ENCODE data around the gene MED26.

Gene MED26

DNA sequence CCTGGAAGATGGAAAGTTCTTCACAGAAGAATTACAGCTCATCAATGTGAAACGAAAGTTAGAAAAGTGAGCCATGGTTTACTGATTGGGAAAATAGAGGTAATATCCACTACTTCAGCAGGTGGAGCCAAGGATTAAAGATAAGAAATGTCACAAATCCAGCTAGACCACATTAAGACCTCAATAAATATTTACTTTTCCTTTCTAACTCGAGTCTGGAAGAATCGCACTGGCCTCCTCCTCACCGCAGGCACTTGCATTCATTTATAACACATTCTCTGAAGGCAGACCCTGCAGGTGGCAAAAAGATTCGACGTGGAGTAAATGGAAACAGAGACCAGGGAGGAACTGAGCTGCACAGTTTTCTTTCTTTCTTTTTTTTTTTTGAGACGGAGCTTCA, 63.2 kb downstream of the MED26 start:
- CTCF ChIA-PET, result no interaction called here
- Histone ChIP-seq H3K4me3 (ENCODE audit: low read depth, low read length) (no peak overlapping the region), H3K27ac (ENCODE audit: extremely low read depth, low read depth, low read length) (no peak overlapping the region), H3K36me3 (ENCODE audit: control insufficient read depth in 2 of 2, insufficient read depth in 1 of 2, low read length in 2 of 2) (peaks cover 42 to 76% of the 10 kb centered on the region in 2 experiments; a peak in 2 of 3 replicates), H3K4me1 (ENCODE audit: control insufficient read depth, insufficient read depth, low read length) (no peaks in the 10 kb centered on the region), H3K9me3 (ENCODE audit: control insufficient read depth, insufficient read depth, low read depth, low read length) (no peaks in the 10 kb centered on the region)
- POLR2A ChIA-PET, result no interaction called here
- no peak for TF ChIP-seq TCF7L2 (IDR thresholded peaks at IDR 0.05; ENCODE audit: borderline replicate concordance, low read depth, low read length)
- TF ChIP-seq AEBP2 (tag by site-specific recombination; IDR thresholded peaks at IDR 0.05; ENCODE audit: borderline replicate concordance), result no peak
- no peak for TF ChIP-seq ZNF76 (tag by site-specific recombination; IDR thresholded peaks at IDR 0.05; ENCODE audit: borderline replicate concordance, low read depth)
- no peak for TF ChIP-seq ZNF621 (tag by site-specific recombination; IDR thresholded peaks at IDR 0.05)
- TF ChIP-seq ZNF423 (tag by site-specific recombination; IDR thresholded peaks at IDR 0.05), result no peak
- no peak for TF ChIP-seq ZFHX2 (tag by site-specific recombination; conservative IDR thresholded peaks at IDR 0.05)
- no peak for TF ChIP-seq ZNF660 (tag by site-specific recombination; IDR thresholded peaks at IDR 0.05)
- TF ChIP-seq, protein P1, sequence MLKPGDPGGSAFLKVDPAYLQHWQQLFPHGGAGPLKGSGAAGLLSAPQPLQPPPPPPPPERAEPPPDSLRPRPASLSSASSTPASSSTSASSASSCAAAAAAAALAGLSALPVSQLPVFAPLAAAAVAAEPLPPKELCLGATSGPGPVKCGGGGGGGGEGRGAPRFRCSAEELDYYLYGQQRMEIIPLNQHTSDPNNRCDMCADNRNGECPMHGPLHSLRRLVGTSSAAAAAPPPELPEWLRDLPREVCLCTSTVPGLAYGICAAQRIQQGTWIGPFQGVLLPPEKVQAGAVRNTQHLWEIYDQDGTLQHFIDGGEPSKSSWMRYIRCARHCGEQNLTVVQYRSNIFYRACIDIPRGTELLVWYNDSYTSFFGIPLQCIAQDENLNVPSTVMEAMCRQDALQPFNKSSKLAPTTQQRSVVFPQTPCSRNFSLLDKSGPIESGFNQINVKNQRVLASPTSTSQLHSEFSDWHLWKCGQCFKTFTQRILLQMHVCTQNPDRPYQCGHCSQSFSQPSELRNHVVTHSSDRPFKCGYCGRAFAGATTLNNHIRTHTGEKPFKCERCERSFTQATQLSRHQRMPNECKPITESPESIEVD (tag by site-specific recombination; IDR thresholded peaks at IDR 0.05), result no peak
- TF ChIP-seq ELK4 (IDR thresholded peaks at IDR 0.05; ENCODE audit: borderline replicate concordance, low read depth, low read length), result no peak
- no peak for TF ChIP-seq ZNF548 (tag by site-specific recombination; IDR thresholded peaks at IDR 0.05)
- TF ChIP-seq ZBTB7A (tag by site-specific recombination; IDR thresholded peaks at IDR 0.05; ENCODE audit: low read depth), result no peak
- no peak for TF ChIP-seq ZNF707 (tag by site-specific recombination; IDR thresholded peaks at IDR 0.05)
- TF ChIP-seq REPIN1 (tag by site-specific recombination; IDR thresholded peaks at IDR 0.05; ENCODE audit: low read depth), result no peak
- no peak for TF ChIP-seq ZNF26 (tag by site-specific recombination; IDR thresholded peaks at IDR 0.05)
- TF ChIP-seq ZNF670 (tag by site-specific recombination; IDR thresholded peaks at IDR 0.05; ENCODE audit: low read depth), result no peak
- TF ChIP-seq ZSCAN30 (tag by site-specific recombination; IDR thresholded peaks at IDR 0.05), result no peak
- TF ChIP-seq, protein P2, sequence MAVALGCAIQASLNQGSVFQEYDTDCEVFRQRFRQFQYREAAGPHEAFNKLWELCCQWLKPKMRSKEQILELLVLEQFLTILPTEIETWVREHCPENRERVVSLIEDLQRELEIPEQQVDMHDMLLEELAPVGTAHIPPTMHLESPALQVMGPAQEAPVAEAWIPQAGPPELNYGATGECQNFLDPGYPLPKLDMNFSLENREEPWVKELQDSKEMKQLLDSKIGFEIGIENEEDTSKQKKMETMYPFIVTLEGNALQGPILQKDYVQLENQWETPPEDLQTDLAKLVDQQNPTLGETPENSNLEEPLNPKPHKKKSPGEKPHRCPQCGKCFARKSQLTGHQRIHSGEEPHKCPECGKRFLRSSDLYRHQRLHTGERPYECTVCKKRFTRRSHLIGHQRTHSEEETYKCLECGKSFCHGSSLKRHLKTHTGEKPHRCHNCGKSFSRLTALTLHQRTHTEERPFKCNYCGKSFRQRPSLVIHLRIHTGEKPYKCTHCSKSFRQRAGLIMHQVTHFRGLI (tag by site-specific recombination; IDR thresholded peaks at IDR 0.05), result no peak
- TF ChIP-seq ZNF184 (tag by site-specific recombination; IDR thresholded peaks at IDR 0.05), result no peak

GRCh38 chr19:16562608-16563025, 65.4 kb downstream of the MED26 start:
- TF ChIP-seq ZNF555 (tag by site-specific recombination; conservative IDR thresholded peaks at IDR 0.05), result no peak
- no peak for TF ChIP-seq SP3 (tag by site-specific recombination; IDR thresholded peaks at IDR 0.05)
- no peak for TF ChIP-seq ZNF792 (tag by site-specific recombination; IDR thresholded peaks at IDR 0.05)
- TF ChIP-seq ZNF274 (IDR thresholded peaks at IDR 0.05; ENCODE audit: low read length), result no peak
- no peak for TF ChIP-seq ZNF274 (tag by site-specific recombination; IDR thresholded peaks at IDR 0.05; ENCODE audit: borderline replicate concordance)
- TF ChIP-seq ZNF513 (tag by site-specific recombination; IDR thresholded peaks at IDR 0.05), result no peak
- H3K4me3 ChIP-seq (ENCODE audit: low read depth, low read length), result no peak overlapping the region
- peaks cover 45 to 69% of the 10 kb centered on the region in 2 experiments; a peak in 2 of 3 replicates for H3K36me3 ChIP-seq (ENCODE audit: control insufficient read depth in 2 of 2, insufficient read depth in 1 of 2, low read length in 2 of 2)
- no peaks in the 10 kb centered on the region for H3K4me1 ChIP-seq (ENCODE audit: control insufficient read depth, insufficient read depth, low read length)
- ChIA-PET CTCF (interaction anchor here (0.7 kb wide), 1 partner anchor 120 kb away, joined by 4 read pairs; no protein-coding TSS in a partner anchor), POLR2A (no interaction called here)
- H3K27ac ChIP-seq (ENCODE audit: extremely low read depth, low read depth, low read length), result no peak overlapping the region
- H3K9me3 ChIP-seq (ENCODE audit: control insufficient read depth, insufficient read depth, low read depth, low read length), result no peaks in the 10 kb centered on the region

Measured in HEK293 (cell line).